SU-DHL-6 (cell line): ENCODE data around the gene ATRN.

Source experiments
- CTCF ChIP-seq: fragments of 200-600 bp; sonication (generic); IDR thresholded peaks from one replicate; pipeline ENCODE4 v1.5.1; 2017; ENCODE audit warnings: antibody characterized with exemption, mild to moderate bottlenecking, low read length, moderate library complexity; ENCODE audit not compliant: insufficient read depth, poor library complexity, severe bottlenecking
- EZH2phosphoT487 ChIP-seq: fragments of 200-600 bp; sonication (generic), shearing (Covaris generic); conservative IDR thresholded peaks from 2 replicates; pipeline ENCODE4 v1.6.1; 2018; ENCODE audit warnings: mild to moderate bottlenecking, antibody characterized with exemption, low read length, moderate library complexity, mixed read lengths

- no peak for TF ChIP-seq CTCF
- TF ChIP-seq EZH2phosphoT487: no peak
Measured at GRCh38 chr20:3547906-3548305, 77.1 kb downstream of the ATRN start.
